Central memory CD4-positive, alpha-beta T cell (primary cell): ENCODE results near the gene AHDC1.

ENCODE experiments used
- DNase-seq: peaks from one replicate; pipeline ENCODE4 v3.0.0; 2022

Gene AHDC1

GRCh38 chr1:27598295-27598687 is 5.7 kb downstream of the AHDC1 start:
- no peak for DNase-seq

- DNase-seq = no peak
These were observed 6.2 kb downstream of the AHDC1 start for GRCh38 chr1:27597516-27598294.

- DNase-seq = no peak
These were observed 7.0 kb downstream of the AHDC1 start for GRCh38 chr1:27596986-27597385.

GRCh38 chr1:27596261-27596660 is 7.7 kb downstream of the AHDC1 start:
- DNase-seq = no peak

- DNase-seq = no peak
These were observed 8.3 kb downstream of the AHDC1 start for GRCh38 chr1:27595597-27595996.

GRCh38 chr1:27594564-27595510 is 9.1 kb downstream of the AHDC1 start:
- DNase-seq = no peak

GRCh38 chr1:27593678-27594563 is 10.0 kb downstream of the AHDC1 start:
- no peak for DNase-seq

GRCh38 chr1:27592931-27593677 is 10.8 kb downstream of the AHDC1 start:
- no peak for DNase-seq

GRCh38 chr1:27592232-27592930 is 11.6 kb downstream of the AHDC1 start:
- no peak for DNase-seq

- DNase-seq = no peak
These were observed 12.3 kb downstream of the AHDC1 start for GRCh38 chr1:27591622-27592021.

GRCh38 chr1:27590917-27591508 is 12.9 kb downstream of the AHDC1 start:
- DNase-seq = no peak

- DNase-seq = no peak
These were observed 14.0 kb downstream of the AHDC1 start for GRCh38 chr1:27589841-27590426.

- no peak for DNase-seq
These were observed 14.5 kb downstream of the AHDC1 start for GRCh38 chr1:27589441-27589840.

- DNase-seq = no peak
These were observed 15.4 kb downstream of the AHDC1 start for GRCh38 chr1:27588256-27589232.

- no peak for DNase-seq
These were observed 18.3 kb downstream of the AHDC1 start for GRCh38 chr1:27585684-27586083.

GRCh38 chr1:27584453-27584852 is 19.5 kb downstream of the AHDC1 start:
- DNase-seq = no peak

GRCh38 chr1:27583479-27583878 is 20.5 kb downstream of the AHDC1 start:
- DNase-seq = no peak

GRCh38 chr1:27581823-27582243 is 22.1 kb downstream of the AHDC1 start:
- no peak for DNase-seq

GRCh38 chr1:27577504-27578188 is 26.3 kb downstream of the AHDC1 start:
- no peak for DNase-seq
